GM21423 (cell line): ENCODE data around the gene MGA.

Experiments used
- ATAC-seq: cut with Tn5 transposase; IDR thresholded peaks from one replicate; pipeline ENCODE4 v1.9.1; 2021; ENCODE audit warnings: mild to moderate bottlenecking, moderate library complexity; ENCODE audit not compliant: unreplicated experiment

Gene MGA

GRCh38 chr15:41660235-41661077, at the start of gene MGA:
TSS of gene MGA (plus strand) at chr15:41660405.
- ATAC-seq, result peak; percentile 76

GRCh38 chr15:41620536-41621199, 39.5 kb upstream of the MGA start:
- no peak for ATAC-seq

- ATAC-seq, result peak; percentile 63
These were observed 38.7 kb upstream of the MGA start for GRCh38 chr15:41621200-41622193.

GRCh38 chr15:41622901-41623300, 37.3 kb upstream of the MGA start:
- ATAC-seq, result no peak

- ATAC-seq, result no peak
These were observed 33.0 kb upstream of the MGA start for GRCh38 chr15:41627203-41627602.

- ATAC-seq, result no peak
These were observed 30.7 kb upstream of the MGA start for GRCh38 chr15:41629463-41629862.

- ATAC-seq, result no peak
These were observed 30.3 kb upstream of the MGA start for GRCh38 chr15:41629883-41630282.

- ATAC-seq, result no peak
These were observed 29.5 kb upstream of the MGA start for GRCh38 chr15:41630616-41631217.

- ATAC-seq, result no peak
These were observed 28.2 kb upstream of the MGA start for GRCh38 chr15:41631880-41632470.

GRCh38 chr15:41633609-41634008, 26.6 kb upstream of the MGA start:
- no peak for ATAC-seq

GRCh38 chr15:41634072-41634626, 26.1 kb upstream of the MGA start:
- ATAC-seq, result no peak

GRCh38 chr15:41637086-41637485, 23.1 kb upstream of the MGA start:
- ATAC-seq, result no peak

- no peak for ATAC-seq
These were observed 19.2 kb upstream of the MGA start for GRCh38 chr15:41640985-41641384.

GRCh38 chr15:41647262-41647661, 12.9 kb upstream of the MGA start:
- ATAC-seq, result no peak

- no peak for ATAC-seq
These were observed 12.1 kb upstream of the MGA start for GRCh38 chr15:41648097-41648496.

GRCh38 chr15:41648770-41649169, 11.4 kb upstream of the MGA start:
- no peak for ATAC-seq

GRCh38 chr15:41650806-41651205, 9.4 kb upstream of the MGA start:
- ATAC-seq, result no peak

- ATAC-seq, result no peak
These were observed 8.8 kb upstream of the MGA start for GRCh38 chr15:41651373-41651772.

GRCh38 chr15:41653760-41654159, 6.4 kb upstream of the MGA start:
- no peak for ATAC-seq

- no peak for ATAC-seq
These were observed 4.5 kb upstream of the MGA start for GRCh38 chr15:41655716-41656115.
